NCI-H510A (cell line): ENCODE measurements around the gene ZBTB46.

Experiments used
- DNase-seq: peaks from one replicate; lab custom pipeline; 2025; lab: John Stamatoyannopoulos, UW

ZBTB46 gene

GRCh38 chr20:63837479-63837878 lies 6.4 kb upstream of the ZBTB46 start:
- DNase-seq, result no peak

GRCh38 chr20:63836458-63837344 lies 5.6 kb upstream of the ZBTB46 start:
- DNase-seq, result no peak

- peak; percentile 87 for DNase-seq
Observed at GRCh38 chr20:63835021-63835858, 4.2 kb upstream of the ZBTB46 start.

- DNase-seq, result no peak
Observed at GRCh38 chr20:63834491-63834880, 3.4 kb upstream of the ZBTB46 start.

GRCh38 chr20:63833776-63834490 lies 2.9 kb upstream of the ZBTB46 start:
- DNase-seq, result no peak

- DNase-seq, result no peak
Observed at GRCh38 chr20:63831993-63832686, 1.1 kb upstream of the ZBTB46 start.

- DNase-seq, result no peak
Observed at GRCh38 chr20:63831646-63831992, 555 bp upstream of the ZBTB46 start.

GRCh38 chr20:63829945-63830835 lies 874 bp downstream of the ZBTB46 start:
- DNase-seq, result no peak

GRCh38 chr20:63829603-63829944 lies 1.5 kb downstream of the ZBTB46 start:
- no peak for DNase-seq

- no peak for DNase-seq
Observed at GRCh38 chr20:63828951-63829350, 2.1 kb downstream of the ZBTB46 start.

- no peak for DNase-seq
Observed at GRCh38 chr20:63828545-63828944, 2.5 kb downstream of the ZBTB46 start.

- no peak for DNase-seq
Observed at GRCh38 chr20:63828124-63828523, 2.9 kb downstream of the ZBTB46 start.

- DNase-seq, result no peak
Observed at GRCh38 chr20:63826753-63827152, 4.3 kb downstream of the ZBTB46 start.

GRCh38 chr20:63825331-63826118 lies 5.5 kb downstream of the ZBTB46 start:
- DNase-seq, result no peak

GRCh38 chr20:63823691-63824311 lies 7.3 kb downstream of the ZBTB46 start:
- DNase-seq, result no peak

- DNase-seq, result no peak
Observed at GRCh38 chr20:63822276-63822696, 8.8 kb downstream of the ZBTB46 start.

- no peak for DNase-seq
Observed at GRCh38 chr20:63821811-63822210, 9.3 kb downstream of the ZBTB46 start.

- no peak for DNase-seq
Observed at GRCh38 chr20:63819224-63819921, 11.7 kb downstream of the ZBTB46 start.
